ENCODE data around the gene GPRIN1.
"Not testable (repeated sequence)": the region's sequence is repeated elsewhere in the genome, so short reads cannot be mapped to it uniquely, and the experiment has no call there.

The GPRIN1 gene

GRCh38 chr5:176574297-176574591 lies 35.7 kb downstream of the GPRIN1 start:
- no peak for DNase-seq (ENCODE audit: low read depth)

- no peak for DNase-seq (ENCODE audit: low read depth)
Observed at GRCh38 chr5:176573564-176574296, 36.2 kb downstream of the GPRIN1 start.

- no peak for DNase-seq (ENCODE audit: low read depth)
Observed at GRCh38 chr5:176570044-176570443, 39.9 kb downstream of the GPRIN1 start.

- DNase-seq (ENCODE audit: low read depth) = no peak
Observed at GRCh38 chr5:176568657-176569056, 41.3 kb downstream of the GPRIN1 start.

- no peak for DNase-seq (ENCODE audit: low read depth)
Observed at GRCh38 chr5:176565760-176566288, 44.1 kb downstream of the GPRIN1 start.

- no peak for DNase-seq (ENCODE audit: low read depth)
Observed at GRCh38 chr5:176564002-176564401, 46.0 kb downstream of the GPRIN1 start.

GRCh38 chr5:176562189-176562588 lies 47.8 kb downstream of the GPRIN1 start:
- DNase-seq (ENCODE audit: low read depth) = no peak

- DNase-seq (ENCODE audit: low read depth) = no peak
Observed at GRCh38 chr5:176561259-176561658, 48.7 kb downstream of the GPRIN1 start.

- no peak for DNase-seq (ENCODE audit: low read depth)
Observed at GRCh38 chr5:176560364-176560763, 49.6 kb downstream of the GPRIN1 start.

- no peak for DNase-seq (ENCODE audit: low read depth)
Observed at GRCh38 chr5:176559683-176560082, 50.3 kb downstream of the GPRIN1 start.

- no peak for DNase-seq (ENCODE audit: low read depth)
Observed at GRCh38 chr5:176557846-176558245, 52.1 kb downstream of the GPRIN1 start.

GRCh38 chr5:176553260-176554085 lies 56.5 kb downstream of the GPRIN1 start:
- DNase-seq (ENCODE audit: low read depth) = no peak

- DNase-seq (ENCODE audit: low read depth) = no peak
Observed at GRCh38 chr5:176552332-176552869, 57.6 kb downstream of the GPRIN1 start.

GRCh38 chr5:176550937-176551336 lies 59.0 kb downstream of the GPRIN1 start:
- DNase-seq (ENCODE audit: low read depth) = not testable (repeated sequence)

- no peak for DNase-seq (ENCODE audit: low read depth)
Observed at GRCh38 chr5:176550275-176550831, 59.6 kb downstream of the GPRIN1 start.

GRCh38 chr5:176549871-176550270 lies 60.1 kb downstream of the GPRIN1 start:
- no peak for DNase-seq (ENCODE audit: low read depth)

- no peak for DNase-seq (ENCODE audit: low read depth)
Observed at GRCh38 chr5:176548967-176549444, 61.0 kb downstream of the GPRIN1 start, which contains the start of gene CDHR2. Gene CDHR2 (plus strand): TSS chr5:176549342. CDS start chr5:176565353, 16,011 bp downstream.

- no peak for DNase-seq (ENCODE audit: low read depth)
Observed at GRCh38 chr5:176547802-176548201, 62.2 kb downstream of the GPRIN1 start.

Measured in HS-5 (cell line).